ENCODE data around the gene BBS12.

- TF ChIP-seq EZH2 (IDR thresholded peaks at IDR 0.05; ENCODE audit: borderline replicate concordance) = no peak
- TF ChIP-seq CTCF (IDR thresholded peaks at IDR 0.05; ENCODE audit: poor library complexity) = no peak
These were observed 42.5 kb downstream of the BBS12 start for GRCh38 chr4:122775039-122775438.
